GM12878 (cell line): ENCODE data around the gene SHLD1. TPM values are rescaled to one million over a fixed set of nuclear protein-coding genes. Genes with fewer than 3 reads are reported as not detected.

ENCODE experiments used
- ATAC-seq: fragments of 200-7000 bp; cut with Tn5 transposase; 3 replicates; pipeline ENCODE4 v1.9.1; 2020; ENCODE audit warnings: mild to moderate bottlenecking, moderate library complexity
- BruUV-seq: library from RNA; stranded (reverse); fragments of 400-500 nt; replicated peaks from 2 replicates; lab custom pipeline; 2021; lab: Mats Ljungman, UMichigan
- CTCF ChIA-PET: fragments of 300-600 bp; sonication (Branson Sonifier 250); formaldehyde crosslinking; extraction: SDS; loops from one replicate; lab custom pipeline; 2021; ENCODE audit warnings: inconsistent platforms; lab: Yijun Ruan, JAX
- POLR2A ChIA-PET: fragments of 350-600 bp; formaldehyde crosslinking; extraction: SDS; loops from one replicate; lab custom pipeline; 2021; ENCODE audit warnings: inconsistent platforms; lab: Charles Lee
- RAD21 ChIA-PET: fragments of 300-600 bp; sonication (Branson Sonifier 250); formaldehyde crosslinking; loops from one replicate; lab custom pipeline; 2023; ENCODE audit warnings: antibody characterized with exemption; ENCODE audit not compliant: unreplicated experiment; lab: Charles Lee
- SMC1A ChIA-PET: fragments of 300-600 bp; sonication (Branson Sonifier 250); formaldehyde crosslinking; loops from one replicate; lab custom pipeline; 2023; ENCODE audit not compliant: unreplicated experiment, uncharacterized antibody; lab: Charles Lee
- DNase-seq: peaks from one replicate; pipeline ENCODE4 v3.0.0-alpha.2; 2011; ENCODE audit warnings: low read depth, low spot score
- FAIRE-seq: peaks from 3 replicates; lab custom pipeline; 2011; peaks lifted over from hg19 to GRCh38; lab: Jason Lieb, UNC
- H2AFZ ChIP-seq: 2 replicates; pipeline ENCODE4 v1.6.0; 2011; ENCODE audit warnings: low read depth, low read length, control low read depth; ENCODE audit not compliant: control insufficient read depth
- H3K27ac ChIP-seq: 2 replicates; pipeline ENCODE4 v1.5.1; 2011; ENCODE audit warnings: control low read depth; ENCODE audit not compliant: control insufficient read depth, insufficient read depth
- H3K27me3 ChIP-seq, 2 experiments: replicated peaks in 1 of 2; 2 replicates each; pipeline versions ENCODE4 v1.6.0 to v1.6.1; 2011; ENCODE audit warnings: low read length in 1 of 2; ENCODE audit not compliant: control insufficient read depth in 2 of 2, insufficient read depth in 2 of 2
- H3K36me3 ChIP-seq, 2 experiments: 2 replicates each; pipeline ENCODE4 v1.5.1; 2011; ENCODE audit warnings: low read length in 1 of 2; ENCODE audit not compliant: control insufficient read depth in 2 of 2, insufficient read depth in 2 of 2
- H3K4me1 ChIP-seq: 2 replicates; pipeline ENCODE4 v1.6.1; 2011; ENCODE audit warnings: mild to moderate bottlenecking, low read length, moderate library complexity, mixed read lengths; ENCODE audit not compliant: control insufficient read depth, insufficient read depth
- H3K4me2 ChIP-seq: 2 replicates; pipeline ENCODE4 v1.6.0; 2011; ENCODE audit warnings: control low read depth; ENCODE audit not compliant: control insufficient read depth, insufficient read depth
- H3K4me3 ChIP-seq: fragments of 200-600 bp; sonication (generic); 2 replicates; pipeline ENCODE4 v1.5.1; 2016
- H3K79me2 ChIP-seq: 2 replicates; pipeline ENCODE4 v1.6.0; 2011; ENCODE audit warnings: low read length; ENCODE audit not compliant: control insufficient read depth, insufficient read depth
- H3K9ac ChIP-seq: 2 replicates; pipeline ENCODE4 v1.8.0; 2011; ENCODE audit warnings: low read length, control low read depth, mixed read lengths; ENCODE audit not compliant: control insufficient read depth, insufficient read depth
- H3K9me3 ChIP-seq: replicated peaks from 3 replicates; pipeline ENCODE4 v1.5.1; 2011; ENCODE audit warnings: mild to moderate bottlenecking, low read length; ENCODE audit not compliant: control insufficient read depth, insufficient read depth
- H4K20me1 ChIP-seq: 2 replicates; pipeline ENCODE4 v1.6.0; 2011; ENCODE audit not compliant: control insufficient read depth, insufficient read depth
- BMI1 ChIP-seq: fragments of 450-650 bp; IDR thresholded peaks from 2 replicates; pipeline ENCODE4 v1.6.1; 2016; ENCODE audit warnings: mild to moderate bottlenecking, moderate library complexity, borderline replicate concordance
- MTA2 ChIP-seq: fragments of 450-650 bp; IDR thresholded peaks from 2 replicates; pipeline ENCODE4 v1.6.1; 2016; ENCODE audit warnings: low read depth, mild to moderate bottlenecking, moderate library complexity
- MXI1 ChIP-seq: fragments of 150-350 bp; IDR thresholded peaks from 2 replicates; pipeline ENCODE4 v1.6.1; 2011; ENCODE audit warnings: low read depth, mild to moderate bottlenecking, inconsistent platforms, low read length, improper control_type of control experiment
- NFIC ChIP-seq: IDR thresholded peaks from 2 replicates; pipeline ENCODE4 v1.6.1; 2012; ENCODE audit warnings: low read depth, mild to moderate bottlenecking, inconsistent platforms, low read length, moderate library complexity
- NFXL1 ChIP-seq: fragments of 450-650 bp; IDR thresholded peaks from 2 replicates; pipeline ENCODE4 v1.6.1; 2017; ENCODE audit warnings: antibody characterized with exemption, mild to moderate bottlenecking, borderline replicate concordance
- NFYB ChIP-seq: IDR thresholded peaks from 2 replicates; pipeline ENCODE4 v1.6.1; 2011; ENCODE audit warnings: low read depth, mild to moderate bottlenecking, low read length, improper control_type of control experiment, moderate library complexity; ENCODE audit not compliant: insufficient read depth
- PAX5 ChIP-seq: IDR thresholded peaks from 2 replicates; pipeline ENCODE4 v1.6.1; 2011; ENCODE audit warnings: low read depth, low read length, borderline replicate concordance
- RAD51 ChIP-seq: fragments of 450-650 bp; IDR thresholded peaks from 2 replicates; pipeline ENCODE4 v1.6.1; 2016; ENCODE audit warnings: moderate library complexity, mild to moderate bottlenecking, inconsistent platforms
- RB1 ChIP-seq: fragments of 450-650 bp; formaldehyde crosslinking; IDR thresholded peaks from 2 replicates; pipeline ENCODE4 v1.6.1; 2017; ENCODE audit warnings: mild to moderate bottlenecking, borderline replicate concordance
- SMARCA5 ChIP-seq: fragments of 450-650 bp; IDR thresholded peaks from 2 replicates; pipeline ENCODE4 v1.6.1; 2017; ENCODE audit warnings: mild to moderate bottlenecking
- TARDBP ChIP-seq: IDR thresholded peaks from 2 replicates; pipeline ENCODE4 v1.6.1; 2016; ENCODE audit warnings: borderline replicate concordance
- TCF12 ChIP-seq: IDR thresholded peaks from 2 replicates; pipeline ENCODE4 v1.6.1; 2011; ENCODE audit warnings: low read depth, mild to moderate bottlenecking, low read length
- ZNF217 ChIP-seq: fragments of 450-650 bp; IDR thresholded peaks from 2 replicates; pipeline ENCODE4 v1.6.1; 2017; ENCODE audit warnings: antibody characterized with exemption, mild to moderate bottlenecking
- WGBS: methylation state at CpG from one replicate; pipeline ENCODE4 v1.1.6; 2016; ENCODE audit warnings: low lambda C conversion rate; ENCODE audit not compliant: insufficient replicate concordance, insufficient coverage; ENCODE audit errors: missing lambda C conversion rate; 5-methylcytosine and 5-hydroxymethylcytosine counted together
- in situ Hi-C: fragments of 300-500 bp; cut with MboI; formaldehyde crosslinking; loops from 9 replicates; pipeline ENCODE4 v1.14.3; 2018; ENCODE audit warnings: mixed read lengths
- intact Hi-C: fragments of 100-400 bp; cut with micrococcal nuclease; formaldehyde crosslinking; loops from one replicate; pipeline ENCODE4 v1.14.2; 2022; ENCODE audit not compliant: unreplicated experiment
- polyA plus RNA-seq, 11 experiments: library from polyadenylated mRNA; depleted of rRNA in 4 of 11; unstranded in 6 of 11; stranded (reverse) in 5 of 11; fragments of >200 nt; fragmentation: Nextera tagmentation in 4 of 11; fragmentation: Illumina TruSeq in 1 of 11; extraction: Ambion mirVana in 4 of 11; extraction: Trizol in 1 of 11; gene quantifications; 1 replicate in 1 of 11; 2 replicates in 10 of 11; pipeline versions ENCODE4 v1.2.1 to v1.2.3, GENCODE V29; 2011 to 2016; ENCODE audit warnings: inconsistent platforms in 2 of 11, missing spikeins in 2 of 11, low read depth in 1 of 11
- total RNA-seq, 4 experiments: library from RNA; depleted of rRNA in 3 of 4; stranded (reverse); fragments of >200 nt in 3 of 4; fragmentation: Illumina TruSeq in 1 of 4; extraction: Trizol in 1 of 4; gene quantifications; 2 replicates each; pipeline versions ENCODE4 v1.2.1 to v1.2.3, GENCODE V29; 2013 to 2021
- TF ChIP-seq, protein P1 (sequence below): fragments of 450-650 bp; IDR thresholded peaks from 2 replicates; pipeline ENCODE4 v1.6.1; 2016; ENCODE audit warnings: mild to moderate bottlenecking
- TF ChIP-seq, protein P2 (sequence below): IDR thresholded peaks from 2 replicates; pipeline ENCODE4 v1.6.1; 2011; ENCODE audit warnings: mild to moderate bottlenecking, low read depth, low read length, moderate library complexity; ENCODE audit not compliant: insufficient replicate concordance
- TF ChIP-seq, protein P3 (sequence below): fragments of 450-650 bp; IDR thresholded peaks from 2 replicates; pipeline ENCODE4 v1.6.1; 2017; ENCODE audit warnings: mild to moderate bottlenecking
- TF ChIP-seq, protein P4 (sequence below): fragments of 150-350 bp; IDR thresholded peaks from 2 replicates; pipeline ENCODE4 v1.6.1; 2016; ENCODE audit warnings: low read depth, low read length

Gene SHLD1
- total and polyA plus RNA-seq, 10 of the 15 experiments (the other 5 are each of a cell fraction or from before 2014, with no cell fraction given), result 10.8 to 70.9 (median 25.4) TPM

DNA sequence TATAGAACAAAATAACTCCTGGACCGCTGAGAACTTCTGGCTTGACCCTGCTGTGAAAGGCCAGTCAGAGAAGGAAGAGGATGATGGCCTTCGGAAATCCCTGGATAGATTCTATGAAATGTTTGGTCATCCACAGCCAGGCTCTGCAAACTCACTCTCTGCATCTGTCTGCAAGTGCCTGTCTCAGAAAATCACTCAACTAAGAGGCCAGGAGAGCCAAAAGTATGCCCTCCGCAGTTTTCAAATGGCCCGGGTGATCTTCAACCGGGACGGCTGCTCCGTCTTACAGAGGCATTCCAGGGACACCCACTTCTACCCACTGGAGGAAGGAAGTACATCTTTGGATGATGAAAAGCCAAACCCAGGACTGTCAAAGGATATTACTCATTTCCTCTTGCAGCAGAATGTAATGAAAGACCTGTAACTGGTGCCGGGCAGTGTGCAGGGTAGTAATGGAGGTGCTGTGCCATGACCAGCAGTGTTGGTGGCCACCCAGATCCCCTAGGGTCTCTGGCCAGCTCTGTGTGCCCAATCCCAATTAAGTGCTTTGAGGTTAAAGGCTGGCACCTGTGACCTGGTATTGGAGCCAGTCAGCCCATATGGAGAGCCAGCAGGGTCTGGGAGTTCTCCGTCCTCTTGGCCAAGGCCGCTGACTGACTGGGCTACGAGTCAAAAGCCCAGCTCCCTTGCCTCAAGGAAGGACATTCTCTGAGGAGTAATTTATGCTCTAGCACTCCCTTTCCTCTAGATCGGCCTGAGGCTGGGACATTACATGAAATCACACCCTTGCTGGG is 113.0 kb downstream of the SHLD1 start:
- Histone ChIP-seq H3K79me2 (no peaks in the 10 kb centered on the region), H4K20me1 (no peaks in the 10 kb centered on the region), H3K36me3 (no peaks in the 10 kb centered on the region), H3K27me3 (no peaks in the 10 kb centered on the region), H3K4me2 (no peak overlapping the region), H3K4me1 (no peaks in the 10 kb centered on the region), H3K4me3 (no peak overlapping the region), H2AFZ (no peak overlapping the region), H3K9me3 (no peaks in the 10 kb centered on the region), H3K9ac (no peak overlapping the region), H3K27ac (no peak overlapping the region)
- ChIA-PET SMC1A (no interaction called here), CTCF (no interaction called here), POLR2A (no interaction called here), RAD21 (no interaction called here)
- no TSS peak for BruUV-seq
- intact Hi-C loops, result no loop called here
- FAIRE-seq (peak; percentile 13), DNase-seq (no peak), ATAC-seq (no peak)
- in situ Hi-C loops, result no loop called here
- WGBS, result 81% methylated on average over 12 of the region's 12 CpGs
- no peak for TF ChIP-seq MTA2
- no peak for TF ChIP-seq NFYB
- no peak for TF ChIP-seq BMI1
- TF ChIP-seq, protein P1, sequence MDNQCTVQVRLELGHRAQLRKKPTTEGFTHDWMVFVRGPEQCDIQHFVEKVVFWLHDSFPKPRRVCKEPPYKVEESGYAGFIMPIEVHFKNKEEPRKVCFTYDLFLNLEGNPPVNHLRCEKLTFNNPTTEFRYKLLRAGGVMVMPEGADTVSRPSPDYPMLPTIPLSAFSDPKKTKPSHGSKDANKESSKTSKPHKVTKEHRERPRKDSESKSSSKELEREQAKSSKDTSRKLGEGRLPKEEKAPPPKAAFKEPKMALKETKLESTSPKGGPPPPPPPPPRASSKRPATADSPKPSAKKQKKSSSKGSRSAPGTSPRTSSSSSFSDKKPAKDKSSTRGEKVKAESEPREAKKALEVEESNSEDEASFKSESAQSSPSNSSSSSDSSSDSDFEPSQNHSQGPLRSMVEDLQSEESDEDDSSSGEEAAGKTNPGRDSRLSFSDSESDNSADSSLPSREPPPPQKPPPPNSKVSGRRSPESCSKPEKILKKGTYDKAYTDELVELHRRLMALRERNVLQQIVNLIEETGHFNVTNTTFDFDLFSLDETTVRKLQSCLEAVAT, result no peak
- TF ChIP-seq RAD51, result no peak
- TF ChIP-seq SMARCA5, result no peak
- TF ChIP-seq TARDBP, result no peak
- TF ChIP-seq PAX5, result no peak
- TF ChIP-seq NFIC, result no peak
- TF ChIP-seq, protein P2, sequence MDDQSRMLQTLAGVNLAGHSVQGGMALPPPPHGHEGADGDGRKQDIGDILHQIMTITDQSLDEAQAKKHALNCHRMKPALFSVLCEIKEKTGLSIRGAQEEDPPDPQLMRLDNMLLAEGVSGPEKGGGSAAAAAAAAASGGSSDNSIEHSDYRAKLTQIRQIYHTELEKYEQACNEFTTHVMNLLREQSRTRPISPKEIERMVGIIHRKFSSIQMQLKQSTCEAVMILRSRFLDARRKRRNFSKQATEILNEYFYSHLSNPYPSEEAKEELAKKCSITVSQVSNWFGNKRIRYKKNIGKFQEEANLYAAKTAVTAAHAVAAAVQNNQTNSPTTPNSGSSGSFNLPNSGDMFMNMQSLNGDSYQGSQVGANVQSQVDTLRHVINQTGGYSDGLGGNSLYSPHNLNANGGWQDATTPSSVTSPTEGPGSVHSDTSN, result no peak
- no peak for TF ChIP-seq ZNF217
- TF ChIP-seq MXI1, result no peak
- no peak for TF ChIP-seq NFXL1
- TF ChIP-seq, protein P3, sequence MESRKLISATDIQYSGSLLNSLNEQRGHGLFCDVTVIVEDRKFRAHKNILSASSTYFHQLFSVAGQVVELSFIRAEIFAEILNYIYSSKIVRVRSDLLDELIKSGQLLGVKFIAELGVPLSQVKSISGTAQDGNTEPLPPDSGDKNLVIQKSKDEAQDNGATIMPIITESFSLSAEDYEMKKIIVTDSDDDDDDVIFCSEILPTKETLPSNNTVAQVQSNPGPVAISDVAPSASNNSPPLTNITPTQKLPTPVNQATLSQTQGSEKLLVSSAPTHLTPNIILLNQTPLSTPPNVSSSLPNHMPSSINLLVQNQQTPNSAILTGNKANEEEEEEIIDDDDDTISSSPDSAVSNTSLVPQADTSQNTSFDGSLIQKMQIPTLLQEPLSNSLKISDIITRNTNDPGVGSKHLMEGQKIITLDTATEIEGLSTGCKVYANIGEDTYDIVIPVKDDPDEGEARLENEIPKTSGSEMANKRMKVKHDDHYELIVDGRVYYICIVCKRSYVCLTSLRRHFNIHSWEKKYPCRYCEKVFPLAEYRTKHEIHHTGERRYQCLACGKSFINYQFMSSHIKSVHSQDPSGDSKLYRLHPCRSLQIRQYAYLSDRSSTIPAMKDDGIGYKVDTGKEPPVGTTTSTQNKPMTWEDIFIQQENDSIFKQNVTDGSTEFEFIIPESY, result no peak
- TF ChIP-seq TCF12, result no peak
- TF ChIP-seq RB1, result no peak
- TF ChIP-seq, protein P4, sequence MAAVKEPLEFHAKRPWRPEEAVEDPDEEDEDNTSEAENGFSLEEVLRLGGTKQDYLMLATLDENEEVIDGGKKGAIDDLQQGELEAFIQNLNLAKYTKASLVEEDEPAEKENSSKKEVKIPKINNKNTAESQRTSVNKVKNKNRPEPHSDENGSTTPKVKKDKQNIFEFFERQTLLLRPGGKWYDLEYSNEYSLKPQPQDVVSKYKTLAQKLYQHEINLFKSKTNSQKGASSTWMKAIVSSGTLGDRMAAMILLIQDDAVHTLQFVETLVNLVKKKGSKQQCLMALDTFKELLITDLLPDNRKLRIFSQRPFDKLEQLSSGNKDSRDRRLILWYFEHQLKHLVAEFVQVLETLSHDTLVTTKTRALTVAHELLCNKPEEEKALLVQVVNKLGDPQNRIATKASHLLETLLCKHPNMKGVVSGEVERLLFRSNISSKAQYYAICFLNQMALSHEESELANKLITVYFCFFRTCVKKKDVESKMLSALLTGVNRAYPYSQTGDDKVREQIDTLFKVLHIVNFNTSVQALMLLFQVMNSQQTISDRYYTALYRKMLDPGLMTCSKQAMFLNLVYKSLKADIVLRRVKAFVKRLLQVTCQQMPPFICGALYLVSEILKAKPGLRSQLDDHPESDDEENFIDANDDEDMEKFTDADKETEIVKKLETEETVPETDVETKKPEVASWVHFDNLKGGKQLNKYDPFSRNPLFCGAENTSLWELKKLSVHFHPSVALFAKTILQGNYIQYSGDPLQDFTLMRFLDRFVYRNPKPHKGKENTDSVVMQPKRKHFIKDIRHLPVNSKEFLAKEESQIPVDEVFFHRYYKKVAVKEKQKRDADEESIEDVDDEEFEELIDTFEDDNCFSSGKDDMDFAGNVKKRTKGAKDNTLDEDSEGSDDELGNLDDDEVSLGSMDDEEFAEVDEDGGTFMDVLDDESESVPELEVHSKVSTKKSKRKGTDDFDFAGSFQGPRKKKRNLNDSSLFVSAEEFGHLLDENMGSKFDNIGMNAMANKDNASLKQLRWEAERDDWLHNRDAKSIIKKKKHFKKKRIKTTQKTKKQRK, result no peak
